Breast epithelium (tissue), 3 donors: ENCODE measurements around the gene ZCCHC3.

Experiments
- POLR2A ChIP-seq: fragments of 450-650 bp; IDR thresholded peaks from one replicate; pipeline ENCODE4 v1.6.1; 2016; ENCODE audit warnings: antibody characterized with exemption, mild to moderate bottlenecking, moderate library complexity
- POLR2AphosphoS5 ChIP-seq, 3 donors: sonication (generic); formaldehyde crosslinking; IDR thresholded peaks; one replicate each; pipeline ENCODE4 v1.6.1; 2017; ENCODE audit warnings: antibody characterized with exemption in 3 of 3

GRCh38 chr20:300345-300990 lies 3.1 kb downstream of the ZCCHC3 start:
- no peak for TF ChIP-seq POLR2AphosphoS5 (IDR thresholded peaks at IDR 0.05)
- no peak for TF ChIP-seq POLR2A
